Measurements from ENCODE around the gene NMNAT3.

GRCh38 chr3:139554628-139555027 lies 123.1 kb downstream of the NMNAT3 start:
- no peak for TF ChIP-seq CTCF (conservative IDR thresholded peaks at IDR 0.05; ENCODE audit: low read depth in 2 of 2)
- no peak for TF ChIP-seq POLR2AphosphoS5 (IDR thresholded peaks at IDR 0.05; ENCODE audit: low read depth)
- no peak for TF ChIP-seq EZH2phosphoT487 (IDR thresholded peaks at IDR 0.05; ENCODE audit: unreplicated experiment)
- TF ChIP-seq REST (IDR thresholded peaks at IDR 0.05; ENCODE audit: unreplicated experiment), result no peak
- TF ChIP-seq EZH2 (IDR thresholded peaks at IDR 0.05; ENCODE audit: low read depth, unreplicated experiment), result no peak
- no peak for TF ChIP-seq ETS1 (IDR thresholded peaks at IDR 0.05)
- TF ChIP-seq ZNF331 (CRISPR knock-in tag; IDR thresholded peaks at IDR 0.05; ENCODE audit: low read depth), result no peak
- TF ChIP-seq CREB1 (CRISPR knock-in tag; IDR thresholded peaks at IDR 0.05; ENCODE audit: low read depth), result no peak

Measured in GM23338 (cell line).